HG02798 (cell line): Measurements from ENCODE around the gene TPRG1L.
A peak's percentile ranks its signal among the peaks of the same experiment; 100 is the strongest.

Experiments
- ATAC-seq: cut with Tn5 transposase; IDR thresholded peaks from one replicate; pipeline ENCODE4 v1.9.1; 2021; ENCODE audit warnings: mild to moderate bottlenecking; ENCODE audit not compliant: unreplicated experiment, poor library complexity

TPRG1L gene

GRCh38 chr1:3625151-3625907 is 514 bp downstream of the TPRG1L start:
- ATAC-seq, result peak; percentile 5

- no peak for ATAC-seq
Measured at GRCh38 chr1:3626025-3626424, 1.2 kb downstream of the TPRG1L start.

GRCh38 chr1:3627515-3628253 is 2.9 kb downstream of the TPRG1L start:
- ATAC-seq, result no peak

- ATAC-seq, result no peak
Measured at GRCh38 chr1:3628445-3628844, 3.6 kb downstream of the TPRG1L start.

- ATAC-seq, result no peak
Measured at GRCh38 chr1:3629561-3630160, 4.8 kb downstream of the TPRG1L start.

GRCh38 chr1:3630161-3630611 is 5.4 kb downstream of the TPRG1L start:
- ATAC-seq, result no peak

GRCh38 chr1:3630914-3631313 is 6.1 kb downstream of the TPRG1L start:
- no peak for ATAC-seq

- no peak for ATAC-seq
Measured at GRCh38 chr1:3631320-3632260, 6.8 kb downstream of the TPRG1L start.

GRCh38 chr1:3632298-3632697 is 7.5 kb downstream of the TPRG1L start:
- no peak for ATAC-seq

GRCh38 chr1:3632716-3633343 is 8.0 kb downstream of the TPRG1L start:
- no peak for ATAC-seq

- ATAC-seq, result no peak
Measured at GRCh38 chr1:3633344-3634058, 8.7 kb downstream of the TPRG1L start.

GRCh38 chr1:3634059-3634800 is 9.4 kb downstream of the TPRG1L start:
- no peak for ATAC-seq

- no peak for ATAC-seq
Measured at GRCh38 chr1:3636080-3636479, 11.3 kb downstream of the TPRG1L start.

- ATAC-seq, result no peak
Measured at GRCh38 chr1:3636531-3636930, 11.7 kb downstream of the TPRG1L start.

GRCh38 chr1:3638027-3638426 is 13.2 kb downstream of the TPRG1L start:
- ATAC-seq, result no peak

- ATAC-seq, result no peak
Measured at GRCh38 chr1:3638676-3639075, 13.9 kb downstream of the TPRG1L start.

GRCh38 chr1:3639397-3639911 is 14.6 kb downstream of the TPRG1L start:
- ATAC-seq, result no peak

- no peak for ATAC-seq
Measured at GRCh38 chr1:3640121-3640837, 15.5 kb downstream of the TPRG1L start.
